ENCODE data around the gene PGD. TPM values are rescaled to one million over a fixed set of nuclear protein-coding genes. Genes with fewer than 3 reads are reported as not detected.
"Not testable (repeated sequence)": the region's sequence is repeated elsewhere in the genome, so short reads cannot be mapped to it uniquely, and the experiment has no call there.

Gene PGD
- total RNA-seq, 1 donor, result 142 TPM

GRCh38 chr1:10361515-10361914 lies 37.3 kb upstream of the PGD start:
- Histone ChIP-seq H3K27me3 (ENCODE audit: insufficient read depth, low read length) (no peaks in the 10 kb centered on the region), H2AFZ (ENCODE audit: low read length) (no peak overlapping the region), H3K4me1 (ENCODE audit: insufficient read depth, low read length) (no peaks in the 10 kb centered on the region), H3K36me3 (ENCODE audit: insufficient read depth, low read length) (peaks cover 20% of the 10 kb centered on the region), H3K27ac (ENCODE audit: low read depth, low read length) (no peak overlapping the region), H3K9me3 (ENCODE audit: low read depth, low read length) (no peaks in the 10 kb centered on the region), H3K4me3 (ENCODE audit: insufficient read depth, low read length) (no peak overlapping the region), H3K79me2 (ENCODE audit: insufficient read depth, low read length) (no peaks in the 10 kb centered on the region), H4K20me1 (ENCODE audit: insufficient read depth, low read length) (no peaks in the 10 kb centered on the region), H3K4me2 (ENCODE audit: insufficient read depth, low read length) (no peak overlapping the region)
- no peak for TF ChIP-seq CTCF (IDR thresholded peaks at IDR 0.05; ENCODE audit: extremely low read depth, low read depth, low read length)
- DNase-seq (ENCODE audit: insufficient read length, low spot score, missing footprints), result no peak

GRCh38 chr1:10368194-10368593 lies 30.7 kb upstream of the PGD start:
- no peak for TF ChIP-seq CTCF (IDR thresholded peaks at IDR 0.05; ENCODE audit: extremely low read depth, low read depth, low read length)
- Histone ChIP-seq H3K36me3 (ENCODE audit: insufficient read depth, low read length) (peaks cover 30% of the 10 kb centered on the region), H3K27ac (ENCODE audit: low read depth, low read length) (no peak overlapping the region), H4K20me1 (ENCODE audit: insufficient read depth, low read length) (no peaks in the 10 kb centered on the region), H3K4me1 (ENCODE audit: insufficient read depth, low read length) (no peaks in the 10 kb centered on the region), H2AFZ (ENCODE audit: low read length) (no peak overlapping the region), H3K79me2 (ENCODE audit: insufficient read depth, low read length) (no peaks in the 10 kb centered on the region), H3K4me2 (ENCODE audit: insufficient read depth, low read length) (no peak overlapping the region), H3K9me3 (ENCODE audit: low read depth, low read length) (no peaks in the 10 kb centered on the region), H3K4me3 (ENCODE audit: insufficient read depth, low read length) (no peak overlapping the region), H3K27me3 (ENCODE audit: insufficient read depth, low read length) (no peaks in the 10 kb centered on the region)
- DNase-seq (ENCODE audit: insufficient read length, low spot score, missing footprints), result no peak

- peaks cover 36% of the 10 kb centered on the region for H3K36me3 ChIP-seq (ENCODE audit: insufficient read depth, low read length)
- H3K27me3 ChIP-seq (ENCODE audit: insufficient read depth, low read length), result no peaks in the 10 kb centered on the region
- no peak overlapping the region for H3K27ac ChIP-seq (ENCODE audit: low read depth, low read length)
- peaks cover 6% of the 10 kb centered on the region for H3K4me1 ChIP-seq (ENCODE audit: insufficient read depth, low read length)
- H3K4me2 ChIP-seq (ENCODE audit: insufficient read depth, low read length), result no peak overlapping the region
- H3K4me3 ChIP-seq (ENCODE audit: insufficient read depth, low read length), result no peak overlapping the region
- no peak for DNase-seq (ENCODE audit: insufficient read length, low spot score, missing footprints)
- TF ChIP-seq CTCF (IDR thresholded peaks at IDR 0.05; ENCODE audit: extremely low read depth, low read depth, low read length), result no peak
- no peaks in the 10 kb centered on the region for H3K9me3 ChIP-seq (ENCODE audit: low read depth, low read length)
- H2AFZ ChIP-seq (ENCODE audit: low read length), result no peak overlapping the region
- H4K20me1 ChIP-seq (ENCODE audit: insufficient read depth, low read length), result no peaks in the 10 kb centered on the region
- H3K79me2 ChIP-seq (ENCODE audit: insufficient read depth, low read length), result no peaks in the 10 kb centered on the region
Measured at GRCh38 chr1:10374442-10374860, 24.4 kb upstream of the PGD start.

- not testable (repeated sequence) for H2AFZ ChIP-seq (ENCODE audit: low read length); H3K79me2 ChIP-seq (ENCODE audit: insufficient read depth, low read length); H3K27me3 ChIP-seq (ENCODE audit: insufficient read depth, low read length); H4K20me1 ChIP-seq (ENCODE audit: insufficient read depth, low read length); H3K4me2 ChIP-seq (ENCODE audit: insufficient read depth, low read length); H3K4me3 ChIP-seq (ENCODE audit: insufficient read depth, low read length); H3K9me3 ChIP-seq (ENCODE audit: low read depth, low read length)
- peaks cover 17% of the 10 kb centered on the region for H3K4me1 ChIP-seq (ENCODE audit: insufficient read depth, low read length)
- H3K36me3 ChIP-seq (ENCODE audit: insufficient read depth, low read length), result peaks cover 22% of the 10 kb centered on the region
- peak; percentile 86 for DNase-seq (ENCODE audit: insufficient read length, low spot score, missing footprints)
- peak; percentile 74 for TF ChIP-seq CTCF (IDR thresholded peaks at IDR 0.05; ENCODE audit: extremely low read depth, low read depth, low read length)
- peak overlapping the region; percentile 88 for H3K27ac ChIP-seq (ENCODE audit: low read depth, low read length)
Measured at GRCh38 chr1:10377365-10378029, 21.4 kb upstream of the PGD start.

Data from osteoblast (primary cell).